SK-N-SH (cell line): ENCODE measurements around the gene SLC9A8. TPM values are rescaled to one million over a fixed set of nuclear protein-coding genes. Genes with fewer than 3 reads are reported as not detected.

Source experiments
- CTCF ChIA-PET: fragments of 300-600, 350-600 bp; formaldehyde crosslinking; extraction: SDS; loops from one replicate; lab custom pipeline; 2021; lab: Yijun Ruan, JAX
- POLR2A ChIA-PET: fragments of 350-600 bp; sonication (Branson Sonifier 250); formaldehyde crosslinking; extraction: SDS; loops from one replicate; lab custom pipeline; 2020; ENCODE audit warnings: antibody characterized with exemption, inconsistent platforms; lab: Yijun Ruan, JAX
- DNase-seq: peaks from one replicate; pipeline ENCODE4 v3.0.0; 2012
- H2AFZ ChIP-seq: fragments of 200-600 bp; sonication (generic); 2 replicates; pipeline ENCODE4 v1.8.1; 2016; ENCODE audit warnings: antibody characterized with exemption, mild to moderate bottlenecking, low read depth
- H3F3A ChIP-seq: fragments of 200-600 bp; sonication (generic); replicated peaks from 2 replicates; pipeline ENCODE3; 2016; ENCODE audit warnings: antibody characterized with exemption, mild to moderate bottlenecking; ENCODE audit not compliant: insufficient read depth
- H3K27ac ChIP-seq, 2 experiments: fragments of 200-500 bp in 1 of 2; fragments of 200-600 bp in 1 of 2; sonication (Bioruptor generic) in 1 of 2; sonication (generic), shearing (Covaris generic) in 1 of 2; 2 replicates each; pipeline versions ENCODE4 v1.5.1 to v1.6.1; 2014 to 2016; ENCODE audit warnings: low read depth in 2 of 2, inconsistent platforms in 1 of 2, low read length in 1 of 2, mild to moderate bottlenecking in 1 of 2, mixed read lengths in 1 of 2
- H3K27me3 ChIP-seq: fragments of 200-600 bp; sonication (generic), shearing (Covaris generic); 2 replicates; pipeline ENCODE4 v1.6.1; 2016; ENCODE audit warnings: mixed run types; ENCODE audit not compliant: insufficient read depth
- H3K36me3 ChIP-seq, 2 experiments: fragments of 200-500 bp in 1 of 2; fragments of 200-600 bp in 1 of 2; sonication (Bioruptor generic) in 1 of 2; sonication (generic) in 1 of 2; replicated peaks in 1 of 2; 2 replicates each; pipeline versions ENCODE3 to v1.5.1; 2014 to 2016; ENCODE audit warnings: low read length in 1 of 2, mild to moderate bottlenecking in 1 of 2; ENCODE audit not compliant: insufficient read depth in 2 of 2, control insufficient read depth in 1 of 2
- H3K4me1 ChIP-seq, 2 experiments: fragments of 200-500 bp in 1 of 2; fragments of 200-600 bp in 1 of 2; sonication (Bioruptor generic) in 1 of 2; sonication (generic), shearing (Covaris generic) in 1 of 2; 2 replicates each; pipeline versions ENCODE4 v1.5.1 to v1.6.1; 2014 to 2016; ENCODE audit warnings: low read depth in 1 of 2, low read length in 1 of 2, mixed run types in 1 of 2; ENCODE audit not compliant: insufficient read depth in 2 of 2, control insufficient read depth in 1 of 2
- H3K4me2 ChIP-seq: fragments of 200-600 bp; sonication (generic), shearing (Covaris generic); 2 replicates; pipeline ENCODE4 v1.6.1; 2017; ENCODE audit warnings: mixed run types
- H3K4me3 ChIP-seq, 2 experiments: fragments of 200-500 bp in 1 of 2; fragments of 200-600 bp in 1 of 2; sonication (Bioruptor generic) in 1 of 2; sonication (generic), shearing (Covaris generic) in 1 of 2; 2 replicates each; pipeline versions ENCODE4 v1.5.1 to v1.8.1; 2014 to 2016; ENCODE audit warnings: low read depth in 2 of 2, inconsistent platforms in 1 of 2, low read length in 1 of 2, mild to moderate bottlenecking in 1 of 2, mixed read lengths in 1 of 2, moderate library complexity in 1 of 2
- H3K79me2 ChIP-seq: fragments of 200-600 bp; sonication (generic); 2 replicates; pipeline ENCODE4 v1.8.1; 2017; ENCODE audit warnings: mild to moderate bottlenecking; ENCODE audit not compliant: insufficient read depth
- H3K9ac ChIP-seq: fragments of 200-600 bp; sonication (generic); 2 replicates; pipeline ENCODE4 v1.6.1; 2017; ENCODE audit warnings: mixed run types
- H3K9me2 ChIP-seq: fragments of 200-600 bp; sonication (generic); 2 replicates; pipeline ENCODE4 v1.6.1; 2017; ENCODE audit warnings: mixed run types
- H3K9me3 ChIP-seq: fragments of 200-600 bp; sonication (generic); 2 replicates; pipeline ENCODE4 v1.6.1; 2017; ENCODE audit warnings: mixed run types, mild to moderate bottlenecking, moderate library complexity
- H4K20me1 ChIP-seq: fragments of 200-600 bp; sonication (generic); 2 replicates; pipeline ENCODE4 v1.6.1; 2017; ENCODE audit warnings: mild to moderate bottlenecking, mixed run types; ENCODE audit not compliant: insufficient read depth
- EP300 ChIP-seq, 2 experiments: IDR thresholded peaks; 2 replicates each; pipeline versions ENCODE4 v1.4.0 to v1.6.1; 2012; ENCODE audit warnings: borderline replicate concordance in 1 of 2, low read depth in 1 of 2, low read length in 1 of 2
- EZH2phosphoT487 ChIP-seq: fragments of 200-600 bp; sonication (generic); IDR thresholded peaks from 2 replicates; pipeline ENCODE4 v1.6.1; 2017; ENCODE audit warnings: low read depth, mixed run types, mild to moderate bottlenecking, antibody characterized with exemption, moderate library complexity, borderline replicate concordance
- FOXJ3 ChIP-seq: sonication (generic); formaldehyde crosslinking; IDR thresholded peaks from 2 replicates; pipeline ENCODE4 v1.5.1; 2020; ENCODE audit warnings: mild to moderate bottlenecking, missing genetic modification reagents
- FOXM1 ChIP-seq: IDR thresholded peaks from 2 replicates; pipeline ENCODE4 v1.4.0; 2012; ENCODE audit warnings: low read depth, mild to moderate bottlenecking
- MXI1 ChIP-seq: IDR thresholded peaks from 2 replicates; pipeline ENCODE4 v1.6.1; 2012; ENCODE audit warnings: mild to moderate bottlenecking, low read depth, low read length, improper control_type of control experiment
- RFX5 ChIP-seq: IDR thresholded peaks from 2 replicates; pipeline ENCODE4 v1.6.1; 2012; ENCODE audit warnings: mild to moderate bottlenecking, improper control_type of control experiment, low read length
- SIN3A ChIP-seq: IDR thresholded peaks from 2 replicates; pipeline ENCODE4 v1.6.1; 2012; ENCODE audit warnings: low read depth, mild to moderate bottlenecking, low read length, moderate library complexity, borderline replicate concordance
- SMC3 ChIP-seq: IDR thresholded peaks from 2 replicates; pipeline ENCODE4 v1.6.1; 2012; ENCODE audit warnings: low read depth, low read length, improper control_type of control experiment
- WGBS: methylation state at CpG from one replicate; pipeline ENCODE4 v1.1.6; 2017; ENCODE audit warnings: low lambda C conversion rate; 5-methylcytosine and 5-hydroxymethylcytosine counted together
- polyA plus RNA-seq, 3 experiments: library from polyadenylated mRNA; depleted of rRNA; stranded (reverse); fragments of >200 nt; gene quantifications; 2 replicates each; pipeline ENCODE4 v1.2.3, GENCODE V29; 2012
- TF ChIP-seq, protein P1 (sequence below): fragments of 150-350 bp; IDR thresholded peaks from 2 replicates; pipeline ENCODE4 v1.6.1; 2017; ENCODE audit warnings: antibody characterized with exemption, low read length, low read depth, borderline replicate concordance
- TF ChIP-seq, protein P2 (sequence below): IDR thresholded peaks from 2 replicates; pipeline ENCODE4 v1.6.1; 2012; ENCODE audit warnings: mild to moderate bottlenecking, low read depth, low read length, moderate library complexity

Gene SLC9A8
- polyA plus RNA-seq, 1 of the 3 experiments (the other 2 are of a cell fraction) = 3.4 TPM

DNA sequence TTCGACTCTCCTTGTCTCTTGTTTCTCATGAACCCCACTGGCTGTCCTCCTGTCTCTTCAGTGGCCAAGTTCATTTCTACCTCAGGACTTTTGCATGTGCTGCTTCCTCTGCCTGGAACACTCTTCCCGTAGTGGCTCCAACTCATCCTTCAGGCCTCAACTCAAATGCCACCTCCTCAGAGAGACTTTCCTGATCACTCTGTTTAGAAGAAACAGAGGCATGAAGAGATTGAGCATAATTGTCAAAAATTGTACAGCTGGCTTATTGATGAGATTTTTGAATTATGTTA, 17.5 kb upstream of the SLC9A8 start:
- TF ChIP-seq, protein P1, sequence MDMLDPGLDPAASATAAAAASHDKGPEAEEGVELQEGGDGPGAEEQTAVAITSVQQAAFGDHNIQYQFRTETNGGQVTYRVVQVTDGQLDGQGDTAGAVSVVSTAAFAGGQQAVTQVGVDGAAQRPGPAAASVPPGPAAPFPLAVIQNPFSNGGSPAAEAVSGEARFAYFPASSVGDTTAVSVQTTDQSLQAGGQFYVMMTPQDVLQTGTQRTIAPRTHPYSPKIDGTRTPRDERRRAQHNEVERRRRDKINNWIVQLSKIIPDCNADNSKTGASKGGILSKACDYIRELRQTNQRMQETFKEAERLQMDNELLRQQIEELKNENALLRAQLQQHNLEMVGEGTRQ = no peak
- TF ChIP-seq FOXJ3 (CRISPR knock-in tag) (no peak), RFX5 (no peak), SIN3A (no peak), MXI1 (no peak), EZH2phosphoT487 (no peak), SMC3 (no peak), FOXM1 (no peak), EP300 (IDR thresholded peaks at IDR 0.05; ENCODE audit: borderline replicate concordance in 1 of 2, low read depth in 1 of 2, low read length in 1 of 2) (no peak)
- TF ChIP-seq, protein P2, sequence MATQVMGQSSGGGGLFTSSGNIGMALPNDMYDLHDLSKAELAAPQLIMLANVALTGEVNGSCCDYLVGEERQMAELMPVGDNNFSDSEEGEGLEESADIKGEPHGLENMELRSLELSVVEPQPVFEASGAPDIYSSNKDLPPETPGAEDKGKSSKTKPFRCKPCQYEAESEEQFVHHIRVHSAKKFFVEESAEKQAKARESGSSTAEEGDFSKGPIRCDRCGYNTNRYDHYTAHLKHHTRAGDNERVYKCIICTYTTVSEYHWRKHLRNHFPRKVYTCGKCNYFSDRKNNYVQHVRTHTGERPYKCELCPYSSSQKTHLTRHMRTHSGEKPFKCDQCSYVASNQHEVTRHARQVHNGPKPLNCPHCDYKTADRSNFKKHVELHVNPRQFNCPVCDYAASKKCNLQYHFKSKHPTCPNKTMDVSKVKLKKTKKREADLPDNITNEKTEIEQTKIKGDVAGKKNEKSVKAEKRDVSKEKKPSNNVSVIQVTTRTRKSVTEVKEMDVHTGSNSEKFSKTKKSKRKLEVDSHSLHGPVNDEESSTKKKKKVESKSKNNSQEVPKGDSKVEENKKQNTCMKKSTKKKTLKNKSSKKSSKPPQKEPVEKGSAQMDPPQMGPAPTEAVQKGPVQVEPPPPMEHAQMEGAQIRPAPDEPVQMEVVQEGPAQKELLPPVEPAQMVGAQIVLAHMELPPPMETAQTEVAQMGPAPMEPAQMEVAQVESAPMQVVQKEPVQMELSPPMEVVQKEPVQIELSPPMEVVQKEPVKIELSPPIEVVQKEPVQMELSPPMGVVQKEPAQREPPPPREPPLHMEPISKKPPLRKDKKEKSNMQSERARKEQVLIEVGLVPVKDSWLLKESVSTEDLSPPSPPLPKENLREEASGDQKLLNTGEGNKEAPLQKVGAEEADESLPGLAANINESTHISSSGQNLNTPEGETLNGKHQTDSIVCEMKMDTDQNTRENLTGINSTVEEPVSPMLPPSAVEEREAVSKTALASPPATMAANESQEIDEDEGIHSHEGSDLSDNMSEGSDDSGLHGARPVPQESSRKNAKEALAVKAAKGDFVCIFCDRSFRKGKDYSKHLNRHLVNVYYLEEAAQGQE = no peak
- Histone ChIP-seq H3K4me1 (no peaks in the 10 kb centered on the region), H3K4me2 (no peak overlapping the region), H3K9ac (no peak overlapping the region), H3K27me3 (no peaks in the 10 kb centered on the region), H2AFZ (no peak overlapping the region), H3K27ac (no peak overlapping the region), H3F3A (no peaks in the 10 kb centered on the region), H4K20me1 (no peaks in the 10 kb centered on the region), H3K36me3 (no peaks in the 10 kb centered on the region), H3K79me2 (no peaks in the 10 kb centered on the region), H3K4me3 (no peak overlapping the region), H3K9me2 (no peaks in the 10 kb centered on the region), H3K9me3 (no peaks in the 10 kb centered on the region)
- ChIA-PET CTCF (interaction anchor here (1.0 kb wide), 1 partner anchor 187 kb away, joined by 3 read pairs; no protein-coding TSS in a partner anchor), POLR2A (interaction anchor here (1.5 kb wide), 1 partner anchor 18 kb away, joined by 3 read pairs; the partner anchor contains the start of gene SLC9A8)
- DNase-seq = no peak
- WGBS = 76% methylated on average over 2 of the region's 2 CpGs

DNA sequence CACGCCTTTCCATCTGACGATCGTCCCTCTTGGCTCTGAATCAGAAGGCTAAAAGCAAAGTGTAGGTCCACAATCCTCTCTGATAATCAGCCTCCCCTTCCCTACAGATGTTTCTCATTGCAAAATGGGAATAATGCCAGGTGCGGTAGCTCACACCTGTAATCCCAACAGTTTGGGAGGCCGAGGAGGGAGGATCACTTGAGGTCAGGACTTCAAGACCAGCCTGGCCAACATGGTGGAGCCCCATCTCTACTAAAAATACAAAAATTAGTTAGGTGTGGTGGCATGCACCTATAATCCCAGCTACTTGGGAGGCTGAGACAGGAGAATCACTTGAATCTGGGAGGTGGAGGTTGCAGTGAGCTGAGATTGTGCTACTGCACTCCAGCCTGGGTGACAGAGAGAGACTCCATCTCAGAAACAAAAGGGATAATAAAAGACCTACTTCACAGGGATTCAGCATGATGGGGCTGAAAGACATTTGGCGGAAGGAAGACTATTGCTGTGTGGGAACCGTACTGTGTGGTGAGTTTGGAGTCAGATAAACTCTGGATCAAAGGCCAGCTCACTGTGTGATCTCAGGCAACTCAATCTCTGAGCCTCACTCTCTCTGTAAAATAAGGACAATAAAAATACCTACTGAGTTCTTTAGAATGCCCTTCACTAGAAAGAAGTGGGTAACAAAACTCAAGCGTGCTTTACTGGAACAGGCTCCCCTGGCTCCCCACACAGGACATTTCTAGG, 15.9 kb upstream of the SLC9A8 start:
- 68% methylated on average over 8 of the region's 8 CpGs for WGBS
- no peak overlapping the region for H3K27ac ChIP-seq
- ChIA-PET CTCF (interaction anchor here (0.7 to 1.0 kb wide), 2 partner anchors 10 to 187 kb away, joined by 3 read pairs; no protein-coding TSS in a partner anchor), POLR2A (interaction anchor here (0.6 to 1.5 kb wide), 2 partner anchors 16 to 123 kb away, joined by 3 read pairs; partner anchors contain the start of gene SLC9A8)
- no peak overlapping the region for H3K4me2 ChIP-seq
- no peak overlapping the region for H3K9ac ChIP-seq
- no peaks in the 10 kb centered on the region for H3K9me2 ChIP-seq
- no peaks in the 10 kb centered on the region for H3F3A ChIP-seq
- H2AFZ ChIP-seq = no peak overlapping the region
- H4K20me1 ChIP-seq = no peaks in the 10 kb centered on the region
- H3K4me1 ChIP-seq = no peaks in the 10 kb centered on the region
- no peak overlapping the region for H3K4me3 ChIP-seq
- H3K9me3 ChIP-seq = no peaks in the 10 kb centered on the region
- H3K27me3 ChIP-seq = no peaks in the 10 kb centered on the region
- TF ChIP-seq EP300 (IDR thresholded peaks at IDR 0.05; ENCODE audit: borderline replicate concordance in 1 of 2, low read depth in 1 of 2, low read length in 1 of 2) = no peak
- DNase-seq = no peak
- no peaks in the 10 kb centered on the region for H3K36me3 ChIP-seq
- H3K79me2 ChIP-seq = no peaks in the 10 kb centered on the region
